Transverse colon (tissue), 4 donors: Measurements from ENCODE around the gene PLAAT3. TPM values are rescaled to one million over a fixed set of nuclear protein-coding genes. Genes with fewer than 3 reads are reported as not detected.
"Not testable (repeated sequence)": the region's sequence is repeated elsewhere in the genome, so short reads cannot be mapped to it uniquely, and the experiment has no call there.

Experiments used
- DNase-seq: peaks from one replicate; pipeline ENCODE4 v3.0.0-alpha.2; 2019
- H3K27ac ChIP-seq, 4 donors: fragments of 200-600 bp; sonication (generic); 2 replicates each; pipeline ENCODE4 v1.5.1; 2016 to 2018; ENCODE audit warnings: inconsistent platforms in 4 of 4
- H3K27me3 ChIP-seq: fragments of 200-600 bp; sonication (generic); 2 replicates; pipeline ENCODE4 v1.5.1; 2017; ENCODE audit warnings: inconsistent platforms
- H3K36me3 ChIP-seq, 4 donors: fragments of 200-600 bp; sonication (generic); 2 replicates each; pipeline ENCODE4 v1.5.1; 2017 to 2019; ENCODE audit warnings: inconsistent platforms in 4 of 4
- H3K4me1 ChIP-seq, 4 donors: fragments of 200-600 bp; sonication (generic); 2 replicates each; pipeline ENCODE4 v1.5.1; 2017 to 2020; ENCODE audit warnings: inconsistent platforms in 4 of 4
- H3K4me3 ChIP-seq, 4 donors: fragments of 200-600 bp; sonication (generic); 1 replicate in 1 of 4; 2 replicates in 3 of 4; pipeline versions ENCODE4 v1.5.1 to v1.6.1; 2017 to 2019; ENCODE audit warnings: inconsistent platforms in 4 of 4
- H3K9me3 ChIP-seq, 2 donors: fragments of 200-600 bp; sonication (generic); 2 replicates each; pipeline ENCODE4 v1.5.1; 2017 to 2019; ENCODE audit warnings: inconsistent platforms in 2 of 2
- EP300 ChIP-seq: sonication (generic); formaldehyde crosslinking; IDR thresholded peaks from one replicate; pipeline ENCODE4 v1.6.1; 2017; ENCODE audit warnings: antibody characterized with exemption, low read depth
- POLR2A ChIP-seq: fragments of 450-650 bp; IDR thresholded peaks from one replicate; pipeline ENCODE4 v1.6.1; 2016; ENCODE audit warnings: antibody characterized with exemption, mild to moderate bottlenecking, moderate library complexity
- POLR2AphosphoS5 ChIP-seq, 3 donors: sonication (generic); formaldehyde crosslinking; IDR thresholded peaks; one replicate each; pipeline ENCODE4 v1.6.1; 2016; ENCODE audit warnings: antibody characterized with exemption in 3 of 3
- WGBS, 2 donors: methylation state at CpG; one replicate each; pipeline ENCODE4 v1.1.5; 2018; ENCODE audit warnings: low coverage in 1 of 2; 5-methylcytosine and 5-hydroxymethylcytosine counted together
- in situ Hi-C, 4 donors: fragments of 200-750 bp; cut with MboI; loops; one replicate each; pipeline versions ENCODE4 v1.15.0 to v1.15.1; 2017; ENCODE audit warnings: low sequenced_read_pairs in 3 of 4, low pct_ligation_motif_present in 1 of 4, low pct_unique_long_range_greater_than_20kb in 1 of 4
- intact Hi-C: fragments of 100-400 bp; cut with DNase I; formaldehyde crosslinking; loops from one replicate; pipeline ENCODE4 v1.15.1; 2023; ENCODE audit warnings: low total_unique reads
- total RNA-seq, 4 donors: library from RNA; depleted of rRNA; stranded (reverse); fragments of >200 nt; gene quantifications; one replicate each; pipeline ENCODE4 v1.1.0, GENCODE V29; 2016
- TF ChIP-seq, protein P1 (sequence below), 5 experiments: fragments of 200-600 bp in 3 of 5; fragments of 450-650 bp in 2 of 5; sonication (generic) in 3 of 5; IDR thresholded peaks; 1 replicate in 2 of 5; 2 replicates in 3 of 5; pipeline ENCODE4 v1.5.1; 2016 to 2017; ENCODE audit warnings: antibody characterized with exemption in 5 of 5, inconsistent platforms in 3 of 5, mild to moderate bottlenecking in 2 of 5, moderate library complexity in 1 of 5

The PLAAT3 gene
- total RNA-seq, 4 donors from 2014 or later = 8.6 to 16.7 (median 10.5) TPM

DNA sequence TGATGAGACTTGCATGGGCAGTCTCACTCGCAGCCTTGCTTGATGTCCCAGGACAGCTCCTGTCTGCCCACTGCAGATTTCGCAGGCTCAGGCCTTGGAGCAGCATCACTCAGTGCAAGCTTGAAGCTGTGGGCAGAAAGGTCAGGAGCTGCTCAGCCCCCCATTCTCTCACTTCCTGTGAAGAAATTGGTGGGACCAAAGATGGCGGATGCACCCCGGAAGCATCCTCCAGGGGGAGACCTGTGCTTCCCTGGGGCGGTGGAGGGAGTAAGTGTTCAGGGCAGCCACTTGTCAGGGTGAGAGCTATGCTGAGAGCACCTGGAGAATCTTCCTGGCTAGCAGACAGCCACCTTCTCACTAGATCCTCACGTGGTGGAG is 62.4 kb downstream of the PLAAT3 start:
- in situ Hi-C loops = no loop called here
- H3K27me3 ChIP-seq = no peaks in the 10 kb centered on the region
- H3K27ac ChIP-seq = peak overlapping the region in 1 of 4 donors; percentile 0
- H3K4me1 ChIP-seq = peaks cover 0 to 6% (median 2%) of the 10 kb centered on the region in 4 donors
- no peak overlapping the region for H3K4me3 ChIP-seq
- no peak for TF ChIP-seq EP300
- TF ChIP-seq, protein P1, sequence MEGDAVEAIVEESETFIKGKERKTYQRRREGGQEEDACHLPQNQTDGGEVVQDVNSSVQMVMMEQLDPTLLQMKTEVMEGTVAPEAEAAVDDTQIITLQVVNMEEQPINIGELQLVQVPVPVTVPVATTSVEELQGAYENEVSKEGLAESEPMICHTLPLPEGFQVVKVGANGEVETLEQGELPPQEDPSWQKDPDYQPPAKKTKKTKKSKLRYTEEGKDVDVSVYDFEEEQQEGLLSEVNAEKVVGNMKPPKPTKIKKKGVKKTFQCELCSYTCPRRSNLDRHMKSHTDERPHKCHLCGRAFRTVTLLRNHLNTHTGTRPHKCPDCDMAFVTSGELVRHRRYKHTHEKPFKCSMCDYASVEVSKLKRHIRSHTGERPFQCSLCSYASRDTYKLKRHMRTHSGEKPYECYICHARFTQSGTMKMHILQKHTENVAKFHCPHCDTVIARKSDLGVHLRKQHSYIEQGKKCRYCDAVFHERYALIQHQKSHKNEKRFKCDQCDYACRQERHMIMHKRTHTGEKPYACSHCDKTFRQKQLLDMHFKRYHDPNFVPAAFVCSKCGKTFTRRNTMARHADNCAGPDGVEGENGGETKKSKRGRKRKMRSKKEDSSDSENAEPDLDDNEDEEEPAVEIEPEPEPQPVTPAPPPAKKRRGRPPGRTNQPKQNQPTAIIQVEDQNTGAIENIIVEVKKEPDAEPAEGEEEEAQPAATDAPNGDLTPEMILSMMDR (IDR thresholded peaks at IDR 0.05) = no peak
- TF ChIP-seq POLR2A = no peak
- TF ChIP-seq POLR2AphosphoS5 (IDR thresholded peaks at IDR 0.05) = no peak
- H3K9me3 ChIP-seq = no peaks in the 10 kb centered on the region
- no peak for DNase-seq
- WGBS, 2 donors = 86% methylated on average over 4 of the region's 6 CpGs; no CpG with 5 or more reads in 1 of the 2 donors
- H3K36me3 ChIP-seq = no peaks in the 10 kb centered on the region
- intact Hi-C loops = no loop called here

DNA sequence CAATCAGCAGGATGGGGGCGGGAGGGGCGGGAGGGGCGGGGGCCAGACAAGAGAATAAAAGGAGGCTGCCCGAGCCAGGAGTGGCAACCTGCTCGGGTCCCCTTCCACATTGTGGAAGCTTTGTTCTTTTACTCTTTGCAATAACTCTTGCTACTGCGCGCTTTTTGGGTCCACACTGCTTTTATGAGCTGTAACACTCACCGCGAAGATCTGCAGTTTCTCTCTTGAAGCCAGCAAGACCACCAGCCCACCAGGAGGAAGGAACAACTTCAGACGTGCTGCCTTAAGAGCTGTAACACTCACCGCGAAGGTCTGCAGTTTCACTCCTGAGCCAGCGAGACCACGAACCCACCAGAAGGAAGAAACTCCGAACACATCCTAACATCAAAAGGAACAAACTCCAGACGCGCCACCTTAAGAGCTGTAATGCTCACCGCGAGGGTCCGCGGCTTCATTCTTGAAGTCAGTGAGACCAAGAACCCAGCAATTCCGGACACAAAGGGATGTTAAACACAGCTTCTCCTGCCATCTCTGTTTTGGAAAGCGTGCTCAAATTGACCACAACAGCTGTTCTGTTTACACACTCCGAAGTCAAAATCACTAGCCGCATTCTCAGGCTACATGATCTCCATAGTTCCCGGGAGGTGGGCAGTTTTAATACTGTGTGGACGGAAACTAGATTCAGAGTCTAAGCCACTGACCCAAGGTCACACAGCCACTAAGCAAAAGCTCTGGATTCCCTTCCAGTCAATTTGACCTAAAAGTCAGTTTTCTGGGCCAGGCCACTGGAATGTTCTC is 62.9 kb downstream of the PLAAT3 start:
- Histone ChIP-seq H3K4me1 (peaks cover 0 to 6% (median 2%) of the 10 kb centered on the region in 4 donors), H3K27ac (peak overlapping the region in 1 of 4 donors; percentile 0), H3K27me3 (no peaks in the 10 kb centered on the region), H3K4me3 (no peak overlapping the region), H3K36me3 (no peaks in the 10 kb centered on the region), H3K9me3 (no peaks in the 10 kb centered on the region)
- intact Hi-C loops = no loop called here
- no peak for DNase-seq
- no peak for TF ChIP-seq EP300
- TF ChIP-seq POLR2AphosphoS5 (IDR thresholded peaks at IDR 0.05) = no peak
- TF ChIP-seq, protein P1 (IDR thresholded peaks at IDR 0.05) = no peak
- no peak for TF ChIP-seq POLR2A
- in situ Hi-C loops = no loop called here
- WGBS, 2 donors = 61 to 83% methylated on average over 13 to 27 of the region's 27 CpGs

DNA sequence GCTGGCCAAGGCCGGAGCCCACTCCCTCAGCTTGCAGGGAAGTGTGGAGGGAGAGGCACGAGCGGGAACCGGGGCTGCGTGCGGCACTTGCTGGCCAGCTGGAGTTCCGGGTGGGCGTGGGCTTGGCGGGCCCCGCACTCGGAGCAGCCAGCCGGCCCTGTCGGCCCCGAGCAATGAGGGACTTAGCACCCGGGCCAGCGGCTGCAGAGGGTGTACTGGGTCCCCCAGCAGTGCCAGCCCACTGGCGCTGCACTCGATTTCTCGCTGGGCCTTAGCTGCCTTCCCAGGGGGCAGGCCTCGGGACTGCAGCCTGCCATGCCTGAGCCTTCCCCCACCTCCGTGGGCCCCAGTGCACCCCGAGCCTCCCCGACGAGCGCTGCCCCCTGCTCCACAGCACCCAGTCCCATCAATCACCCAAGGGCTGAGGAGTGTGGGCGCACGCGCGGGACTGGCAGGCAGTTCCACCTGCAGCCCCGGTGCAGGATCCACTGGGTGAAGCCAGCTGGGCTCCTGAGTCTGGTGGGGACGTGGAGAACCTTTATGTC is 64.0 kb downstream of the PLAAT3 start:
- DNase-seq, H3K4me3 ChIP-seq, intact Hi-C loops, H3K27ac ChIP-seq, H3K4me1 ChIP-seq, H3K9me3 ChIP-seq, H3K27me3 ChIP-seq, H3K36me3 ChIP-seq, in situ Hi-C loops: not testable (repeated sequence)
- WGBS, 2 donors = 91% methylated on average over 22 of the region's 31 CpGs; no CpG with 5 or more reads in 1 of the 2 donors

DNA sequence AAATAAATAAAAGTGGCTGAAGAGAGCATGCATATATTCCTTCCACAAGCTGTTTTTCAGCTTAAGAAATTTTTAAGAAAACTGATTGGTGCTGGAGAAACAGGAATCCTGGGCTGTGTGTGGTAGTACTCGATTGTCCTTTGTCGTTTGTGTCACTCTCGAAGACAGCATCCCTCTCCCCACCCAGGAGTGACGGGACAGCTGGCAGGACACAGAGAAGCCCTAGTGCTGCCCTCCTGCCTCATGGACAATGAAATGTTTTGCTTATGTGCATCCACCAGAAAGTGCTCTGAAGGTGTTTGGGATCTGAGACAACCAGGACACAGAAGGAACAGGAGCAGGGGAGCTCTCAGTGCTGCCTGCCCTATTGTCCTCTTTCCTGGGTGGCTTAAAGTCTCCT is 64.8 kb downstream of the PLAAT3 start:
- Histone ChIP-seq H3K4me1 (peaks cover 0 to 6% (median 2%) of the 10 kb centered on the region in 4 donors), H3K36me3 (no peaks in the 10 kb centered on the region), H3K27me3 (no peaks in the 10 kb centered on the region), H3K9me3 (no peaks in the 10 kb centered on the region), H3K4me3 (no peak overlapping the region), H3K27ac (no peak overlapping the region)
- WGBS, 2 donors = 90 to 92% methylated on average over 2 to 4 of the region's 4 CpGs
- in situ Hi-C loops = no loop called here
- no peak for DNase-seq
- no peak for TF ChIP-seq EP300
- TF ChIP-seq POLR2A = no peak
- no peak for TF ChIP-seq POLR2AphosphoS5 (IDR thresholded peaks at IDR 0.05)
- TF ChIP-seq, protein P1 (IDR thresholded peaks at IDR 0.05) = no peak
- intact Hi-C loops = no loop called here
